Activated T-cell treated with anti-CD3 and anti-CD28 coated beads, Interleukin-2, amount 50 U/mL, for 48 hours (primary cell): ENCODE measurements around the gene SETBP1.

Experiments
- DNase-seq, 2 experiments: peaks; one replicate each; pipeline ENCODE4 v3.0.0-alpha.2; 2020

The SETBP1 gene

GRCh38 chr18:44950685-44951195 is 270.1 kb downstream of the SETBP1 start:
- no peak for DNase-seq

DNA sequence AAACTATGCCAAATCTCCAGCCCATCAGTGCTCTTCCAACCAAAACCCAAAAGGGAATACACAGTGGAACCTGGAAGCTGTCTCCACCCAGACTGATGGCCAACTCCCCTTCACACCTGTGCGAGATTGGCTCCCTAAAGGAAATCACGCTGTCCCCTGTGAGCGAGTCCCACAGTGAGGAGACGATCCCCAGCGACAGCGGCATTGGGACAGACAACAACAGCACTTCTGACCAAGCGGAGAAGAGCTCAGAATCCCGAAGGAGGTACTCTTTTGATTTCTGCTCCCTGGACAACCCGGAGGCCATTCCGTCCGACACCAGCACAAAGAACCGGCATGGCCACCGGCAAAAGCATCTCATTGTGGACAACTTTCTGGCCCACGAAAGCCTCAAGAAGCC is 271.1 kb downstream of the SETBP1 start:
- no peak for DNase-seq

DNA sequence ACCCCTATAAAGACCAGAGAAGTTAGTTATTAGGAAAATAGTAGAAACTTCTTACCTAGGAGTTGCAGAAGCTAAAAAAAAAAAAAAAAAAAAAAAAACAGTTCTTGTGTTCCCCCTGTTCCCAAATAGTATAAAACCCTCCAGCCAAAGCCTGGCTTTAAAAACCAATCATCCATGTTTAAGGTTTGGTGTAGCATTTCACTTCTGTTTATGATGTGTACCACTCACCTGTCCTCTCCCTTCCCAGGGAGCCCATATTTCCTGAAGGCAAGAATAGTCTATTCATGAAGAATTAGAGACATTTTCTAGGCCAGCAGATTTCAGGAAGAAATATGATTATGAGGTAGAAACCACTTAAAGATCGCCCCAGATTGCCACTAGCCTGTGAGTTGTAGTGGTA is 273.6 kb downstream of the SETBP1 start:
- no peak for DNase-seq

DNA sequence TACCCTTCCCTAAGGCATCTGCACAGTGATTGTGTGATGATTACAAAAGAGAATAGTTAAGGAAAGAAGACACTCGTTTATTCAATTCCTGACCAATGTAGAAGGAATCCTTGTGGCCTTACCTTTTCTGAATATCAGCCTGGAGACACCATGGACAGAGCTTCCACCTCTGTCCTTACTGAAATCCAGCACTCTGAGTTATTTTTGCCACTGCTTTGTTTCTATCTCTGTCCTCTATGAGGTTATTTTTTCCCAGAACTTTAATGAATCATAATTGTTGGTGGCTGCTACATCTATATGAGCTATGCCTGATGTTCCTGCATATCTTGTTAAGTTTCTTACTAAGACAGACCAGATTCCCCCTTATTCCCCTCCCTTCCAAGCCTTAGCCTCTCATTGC is 275.1 kb downstream of the SETBP1 start:
- no peak for DNase-seq

- DNase-seq = no peak
These were observed 276.3 kb downstream of the SETBP1 start for GRCh38 chr18:44957025-44957424.

- no peak for DNase-seq
These were observed 276.8 kb downstream of the SETBP1 start for GRCh38 chr18:44957461-44957860.

GRCh38 chr18:44958040-44958439 is 277.4 kb downstream of the SETBP1 start:
- DNase-seq = no peak

- no peak for DNase-seq
These were observed 277.8 kb downstream of the SETBP1 start for GRCh38 chr18:44958455-44958854.

- DNase-seq = no peak
These were observed 278.3 kb downstream of the SETBP1 start for GRCh38 chr18:44959013-44959412.

GRCh38 chr18:44960580-44960979 is 279.9 kb downstream of the SETBP1 start:
- DNase-seq = no peak

DNA sequence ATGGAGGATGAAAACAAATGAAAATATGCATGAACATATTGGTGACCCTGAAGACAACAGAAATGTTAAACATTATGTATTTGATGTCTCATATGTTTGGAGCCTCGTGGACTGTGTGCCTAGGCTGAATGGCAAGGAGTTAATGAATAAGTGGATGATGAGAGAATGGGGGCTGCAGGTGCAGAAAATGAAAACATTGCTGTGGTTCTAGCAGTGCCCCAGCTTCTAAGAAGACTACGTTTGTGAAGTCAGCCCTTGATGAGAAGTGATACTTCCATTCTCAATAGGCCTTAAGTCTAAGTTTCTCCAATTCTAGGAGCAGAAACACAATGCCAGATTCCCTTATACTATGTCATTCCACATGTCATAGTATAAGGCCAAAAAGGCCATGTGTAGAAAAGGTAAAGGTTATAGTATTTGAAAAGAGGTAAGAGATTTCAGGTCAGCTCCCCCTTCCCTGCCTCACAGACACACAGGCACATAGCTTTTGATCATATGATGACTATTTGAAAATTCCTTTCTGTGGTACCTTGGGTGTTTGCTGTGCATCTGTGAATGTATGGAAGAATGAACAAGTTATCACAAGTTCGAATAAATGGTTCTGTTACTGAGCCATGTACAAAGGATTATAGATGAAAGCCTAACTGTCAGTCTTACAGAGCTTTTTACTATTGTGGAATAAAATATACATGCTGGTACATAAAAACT is 280.8 kb downstream of the SETBP1 start:
- DNase-seq = no peak

DNA sequence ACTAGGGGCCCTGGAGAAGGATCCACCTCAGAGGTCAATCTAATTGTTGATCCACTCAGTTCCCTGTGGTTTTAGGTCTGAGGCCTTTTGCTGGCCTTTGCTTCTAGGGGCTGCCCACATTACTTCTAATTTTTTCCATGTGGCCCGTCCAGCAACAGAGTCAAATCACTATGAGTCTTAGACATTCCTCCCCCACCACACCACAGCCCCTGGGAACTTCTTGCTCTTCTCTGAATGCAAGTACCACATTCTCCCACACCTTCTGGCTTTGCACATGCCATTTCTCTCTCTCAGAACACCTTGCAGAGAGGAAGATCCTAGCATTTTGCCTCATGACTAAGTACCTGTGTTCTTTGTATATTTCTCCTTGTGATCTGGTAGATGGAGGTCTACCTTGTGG is 286.9 kb downstream of the SETBP1 start:
- no peak for DNase-seq

- DNase-seq = no peak
These were observed 287.6 kb downstream of the SETBP1 start for GRCh38 chr18:44968336-44968735.

- no peak for DNase-seq
These were observed 288.6 kb downstream of the SETBP1 start for GRCh38 chr18:44969214-44969795.

GRCh38 chr18:44973282-44973681 is 292.6 kb downstream of the SETBP1 start:
- peak in 1 of 2 experiments; percentile 26 for DNase-seq

DNA sequence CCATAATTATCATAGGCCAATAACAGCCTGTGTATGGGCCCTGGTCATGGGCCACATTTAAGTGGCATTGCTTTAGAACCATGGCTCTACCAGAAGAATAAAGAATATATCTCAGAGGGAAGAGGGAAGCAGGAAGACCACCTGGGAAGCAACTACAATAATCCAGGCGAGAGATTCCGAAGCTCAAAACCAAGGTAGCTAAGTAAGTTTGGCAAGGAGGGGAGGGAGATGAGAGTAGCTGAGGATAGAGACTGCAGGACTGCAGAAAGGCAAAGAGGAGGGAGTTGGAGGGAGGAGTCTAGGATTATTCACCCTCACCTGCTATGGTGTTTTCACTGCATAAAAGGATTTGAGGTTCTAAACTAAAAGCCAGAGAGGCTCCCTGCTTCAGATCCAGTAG is 293.5 kb downstream of the SETBP1 start:
- no peak for DNase-seq

GRCh38 chr18:44977856-44978255 is 297.2 kb downstream of the SETBP1 start:
- no peak for DNase-seq

GRCh38 chr18:44979748-44980147 is 299.1 kb downstream of the SETBP1 start:
- DNase-seq = no peak

DNA sequence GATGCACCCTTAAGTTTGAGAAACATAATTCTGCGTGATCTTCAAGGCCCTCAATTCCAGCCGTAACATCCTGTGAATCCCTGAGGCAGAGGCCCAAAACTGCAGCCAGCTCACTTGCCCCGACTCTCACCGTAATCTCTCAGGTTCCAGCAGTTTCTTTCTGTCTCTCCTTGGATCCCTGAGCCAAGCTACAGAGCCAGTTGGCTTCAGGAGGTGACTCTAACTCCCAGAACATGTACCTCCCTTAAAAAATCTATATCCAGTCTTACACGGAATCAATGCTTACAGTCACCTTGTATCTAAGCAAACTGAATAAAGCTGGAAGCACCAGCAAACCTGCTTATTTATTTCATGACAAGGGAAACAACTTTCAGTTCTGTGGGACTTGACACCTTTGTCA is 300.4 kb downstream of the SETBP1 start:
- no peak for DNase-seq

GRCh38 chr18:44986933-44987332 is 306.2 kb downstream of the SETBP1 start:
- DNase-seq = no peak

GRCh38 chr18:44987371-44987770 is 306.7 kb downstream of the SETBP1 start:
- DNase-seq = no peak

DNA sequence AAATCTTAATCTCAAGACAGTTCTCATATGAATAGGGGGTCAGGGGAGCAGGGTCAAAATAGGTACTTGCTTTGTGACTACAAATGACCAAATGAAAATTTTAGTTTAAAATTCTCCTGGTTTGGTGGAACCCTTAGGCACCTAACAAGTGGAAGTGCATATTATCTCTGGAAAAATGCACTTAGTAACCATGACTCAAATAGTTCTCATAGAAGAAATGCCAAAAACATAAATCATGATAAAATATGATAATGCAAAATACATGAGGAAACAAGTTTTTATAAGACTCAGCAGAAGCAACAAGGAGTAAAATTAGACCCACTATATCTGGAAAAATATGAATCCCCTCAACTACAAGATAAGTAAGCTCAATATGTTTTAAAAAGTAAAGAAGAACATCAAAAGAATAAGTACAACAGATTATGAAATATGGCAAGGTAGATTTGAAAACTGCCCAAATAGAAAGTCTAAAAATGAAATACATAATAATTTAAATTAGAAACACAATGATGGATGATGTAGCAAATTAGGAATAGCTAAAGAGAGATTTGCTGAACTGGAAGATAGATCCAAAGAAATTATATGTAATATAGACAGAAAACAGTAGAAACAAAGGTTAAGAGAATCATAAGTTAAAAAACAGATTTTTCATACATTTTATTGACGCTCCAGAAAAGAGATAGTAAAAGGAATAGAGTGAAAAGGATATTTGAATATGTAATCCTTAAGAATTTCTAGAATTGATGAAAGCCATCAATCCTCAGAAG is 308.3 kb downstream of the SETBP1 start:
- no peak for DNase-seq

DNA sequence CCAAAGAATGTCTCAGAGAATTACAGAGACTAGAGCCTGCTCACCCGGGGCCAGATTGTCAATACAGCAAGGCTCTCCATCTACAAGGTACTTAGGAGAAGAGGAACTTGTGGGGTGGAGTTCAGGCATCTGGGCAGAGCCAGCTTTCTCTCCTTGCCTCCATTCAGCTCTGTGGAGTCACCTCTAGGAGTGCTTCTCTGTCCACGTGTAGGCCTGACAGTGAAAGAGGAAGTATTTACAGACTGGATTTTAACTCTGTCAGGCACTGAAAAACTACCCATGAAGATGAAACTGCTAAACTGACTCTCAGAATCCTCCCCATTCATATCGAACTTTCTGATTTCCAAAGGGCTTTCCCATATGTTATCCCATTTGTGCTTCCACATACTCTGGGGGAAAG is 315.6 kb downstream of the SETBP1 start:
- no peak for DNase-seq

DNA sequence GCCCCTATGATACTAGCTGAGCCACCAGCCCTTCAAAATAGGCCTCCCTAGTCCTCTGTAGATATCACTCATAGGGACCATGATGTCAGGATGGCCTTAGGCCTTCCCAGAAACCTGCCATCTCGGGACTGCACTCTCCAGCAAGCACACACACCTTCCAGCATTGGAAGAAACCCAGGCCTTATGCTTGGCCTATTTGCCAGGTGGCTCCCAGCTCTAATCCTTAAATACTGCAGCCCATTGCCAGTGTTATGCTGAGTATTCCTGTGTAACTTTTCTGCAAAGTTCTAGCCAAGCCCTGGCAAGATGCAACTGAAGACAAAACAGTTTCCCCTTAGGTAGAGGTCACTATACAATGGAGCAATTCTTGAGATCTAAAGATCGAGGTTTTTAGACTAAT is 316.5 kb downstream of the SETBP1 start:
- DNase-seq = no peak
